HepG2 (cell line): ENCODE data around the gene SP6. TPM values are rescaled to one million over a fixed set of nuclear protein-coding genes. Genes with fewer than 3 reads are reported as not detected.

Experiments
- ATAC-seq: fragments of 200-7000 bp; cut with Tn5 transposase; 3 replicates; pipeline ENCODE4 v1.9.1; 2020; ENCODE audit warnings: mild to moderate bottlenecking, moderate library complexity
- BruUV-seq: library from RNA; stranded (reverse); fragments of 400-500 nt; replicated peaks from 2 replicates; lab custom pipeline; 2021; lab: Mats Ljungman, UMichigan
- CTCF ChIA-PET: fragments of 300-600 bp; formaldehyde crosslinking; extraction: SDS; loops from one replicate; lab custom pipeline; 2021; ENCODE audit warnings: low total read pairs, inconsistent platforms, low intra/inter-chr PET ratio; lab: Yijun Ruan, JAX
- POLR2A ChIA-PET: fragments of 350-600 bp; sonication (Branson Sonifier 250); formaldehyde crosslinking; loops from one replicate; lab custom pipeline; 2020; ENCODE audit warnings: antibody characterized with exemption, inconsistent platforms; lab: Yijun Ruan, JAX
- DNase-seq: peaks from one replicate; pipeline ENCODE4 v3.0.0-alpha.2; 2015; ENCODE audit warnings: low spot score
- FAIRE-seq: peaks from 3 replicates; lab custom pipeline; 2011; peaks lifted over from hg19 to GRCh38; lab: Jason Lieb, UNC
- H2AFZ ChIP-seq: one replicate; pipeline ENCODE4 v1.6.1; 2011; ENCODE audit warnings: low read length, inconsistent platforms
- H3K27ac ChIP-seq: fragments of 300-600 bp; 3 replicates; pipeline ENCODE4 v1.8.0; 2011; ENCODE audit warnings: mixed run types, mild to moderate bottlenecking, mixed read lengths, low read length, inconsistent platforms; ENCODE audit not compliant: insufficient read depth; ENCODE audit errors: extremely low read length
- H3K27me3 ChIP-seq, 2 experiments: fragments of 200-600 bp in 1 of 2; 2 replicates in 1 of 2; 3 replicates in 1 of 2; pipeline versions ENCODE4 v1.6.0 to v1.8.0; 2011; ENCODE audit warnings: low read length in 2 of 2, mild to moderate bottlenecking in 2 of 2, moderate library complexity in 2 of 2, inconsistent platforms in 1 of 2; ENCODE audit not compliant: insufficient read depth in 2 of 2, control insufficient read depth in 1 of 2
- H3K36me3 ChIP-seq, 2 experiments: fragments of 200-600 bp in 1 of 2; replicated peaks in 1 of 2; 2 replicates in 1 of 2; 3 replicates in 1 of 2; pipeline versions ENCODE4 v1.5.1 to v1.8.0; 2011; ENCODE audit warnings: low read length in 2 of 2, inconsistent platforms in 1 of 2; ENCODE audit not compliant: insufficient read depth in 2 of 2, control insufficient read depth in 1 of 2
- H3K4me1 ChIP-seq: 2 replicates; pipeline ENCODE4 v1.5.1; 2012; ENCODE audit warnings: low read length, inconsistent platforms; ENCODE audit not compliant: insufficient read depth
- H3K4me2 ChIP-seq: 2 replicates; pipeline ENCODE4 v1.6.0; 2011; ENCODE audit warnings: low read depth, low read length, inconsistent platforms
- H3K4me3 ChIP-seq, 3 experiments: fragments of 200-600 bp in 1 of 3; sonication (generic), shearing (Covaris generic) in 1 of 3; replicated peaks in 1 of 3; 2 replicates each; pipeline ENCODE4 v1.5.1; 2011 to 2016; ENCODE audit warnings: low read length in 3 of 3, inconsistent platforms in 2 of 3, low read depth in 2 of 3, mild to moderate bottlenecking in 2 of 3, control low read depth in 1 of 3, mixed read lengths in 1 of 3; ENCODE audit not compliant: insufficient read depth in 1 of 3
- H3K79me2 ChIP-seq: one replicate; pipeline ENCODE4 v1.6.1; 2011; ENCODE audit warnings: low read length, inconsistent platforms; ENCODE audit not compliant: insufficient read depth
- H3K9ac ChIP-seq: 2 replicates; pipeline ENCODE4 v1.6.0; 2011; ENCODE audit warnings: mild to moderate bottlenecking, low read depth, low read length, inconsistent platforms; ENCODE audit not compliant: insufficient read depth
- H3K9me3 ChIP-seq: 2 replicates; pipeline ENCODE4 v1.5.1; 2012; ENCODE audit warnings: mild to moderate bottlenecking, low read length
- H4K20me1 ChIP-seq: 2 replicates; pipeline ENCODE4 v1.6.0; 2011; ENCODE audit warnings: inconsistent platforms, mild to moderate bottlenecking, low read length, moderate library complexity; ENCODE audit not compliant: insufficient read depth
- ARNT ChIP-seq: fragments of 450-650 bp; IDR thresholded peaks from 2 replicates; pipeline ENCODE4 v1.6.1; 2017
- HIVEP1 ChIP-seq: sonication (generic); formaldehyde crosslinking; IDR thresholded peaks from 2 replicates; pipeline ENCODE4 v1.4.0; 2020; ENCODE audit warnings: mild to moderate bottlenecking, missing genetic modification reagents
- HNRNPH1 ChIP-seq: fragments of 200-400 bp; formaldehyde crosslinking; optimal IDR thresholded peaks from 2 replicates; pipeline ENCODE3; 2017; ENCODE audit warnings: mild to moderate bottlenecking, low read depth, low read length
- NFE2L1 ChIP-seq: sonication (generic); formaldehyde crosslinking; IDR thresholded peaks from 2 replicates; pipeline ENCODE4 v1.4.0; 2020; ENCODE audit warnings: missing genetic modification reagents, mild to moderate bottlenecking, borderline replicate concordance
- ZFP37 ChIP-seq: sonication (generic); formaldehyde crosslinking; IDR thresholded peaks from 2 replicates; pipeline ENCODE4 v1.4.0; 2020; ENCODE audit warnings: missing genetic modification reagents, borderline replicate concordance
- ZNF337 ChIP-seq: sonication (generic); formaldehyde crosslinking; IDR thresholded peaks from 2 replicates; pipeline ENCODE4 v1.5.1; 2020; ENCODE audit warnings: missing genetic modification reagents, low read depth, mild to moderate bottlenecking, borderline replicate concordance
- ZNF562 ChIP-seq: sonication (generic); formaldehyde crosslinking; IDR thresholded peaks from 2 replicates; pipeline ENCODE4 v1.8.0; 2022; ENCODE audit warnings: missing genetic modification reagents, borderline replicate concordance
- ZNF580 ChIP-seq: IDR thresholded peaks from 2 replicates; pipeline ENCODE4 v1.6.1; 2016; ENCODE audit warnings: low read depth, borderline replicate concordance
- ZNF670 ChIP-seq: sonication (generic); formaldehyde crosslinking; IDR thresholded peaks from 2 replicates; pipeline ENCODE4 v1.8.0; 2022; ENCODE audit warnings: mild to moderate bottlenecking, missing genetic modification reagents, borderline replicate concordance
- ZNF775 ChIP-seq: sonication (generic); formaldehyde crosslinking; IDR thresholded peaks from 2 replicates; pipeline ENCODE4 v1.4.0; 2020; ENCODE audit warnings: missing genetic modification reagents, mild to moderate bottlenecking, moderate library complexity, borderline replicate concordance
- ZNF792 ChIP-seq: IDR thresholded peaks from 2 replicates; pipeline ENCODE4 v1.6.1; 2016
- ZNF878 ChIP-seq: sonication (generic); formaldehyde crosslinking; IDR thresholded peaks from 2 replicates; pipeline ENCODE4 v1.8.1; 2023; ENCODE audit warnings: mild to moderate bottlenecking, missing genetic modification reagents, moderate library complexity
- WGBS: methylation state at CpG from one replicate; pipeline ENCODE4 v1.1.6; 2017; ENCODE audit warnings: low lambda C conversion rate; 5-methylcytosine and 5-hydroxymethylcytosine counted together
- in situ Hi-C: cut with HindIII; loops from 2 replicates; pipeline ENCODE4 v1.10.0; 2017; ENCODE audit warnings: low pct_unique_long_range_greater_than_20kb; ENCODE audit not compliant: extremely low pct_ligation_motif_present
- intact Hi-C: fragments of 100-400 bp; cut with micrococcal nuclease; formaldehyde crosslinking; loops from one replicate; pipeline ENCODE4 v1.10.0; 2022; ENCODE audit not compliant: unreplicated experiment
- polyA plus RNA-seq, 8 experiments: library from polyadenylated mRNA; depleted of rRNA in 3 of 8; stranded (reverse) in 7 of 8; unstranded in 1 of 8; fragments of >200 nt; fragmentation: Illumina TruSeq in 4 of 8; extraction: Trizol in 4 of 8; gene quantifications; 2 replicates each; pipeline versions ENCODE4 v1.2.1 to v1.2.3, GENCODE V29; 2011 to 2016; ENCODE audit warnings: low read depth in 4 of 8, missing spikeins in 1 of 8, mixed read lengths in 1 of 8; ENCODE audit not compliant: insufficient read depth in 1 of 8
- total RNA-seq, 5 experiments: library from RNA; depleted of rRNA; stranded (reverse); fragments of >200 nt; fragmentation: Illumina TruSeq; extraction: Trizol; gene quantifications; 2 replicates each; pipeline ENCODE4 v1.2.3, GENCODE V29; 2016; ENCODE audit warnings: low read depth in 1 of 5
- TF ChIP-seq, protein P1 (sequence below): sonication (generic); formaldehyde crosslinking; IDR thresholded peaks from 2 replicates; pipeline ENCODE4 v1.5.0; 2020; ENCODE audit warnings: missing genetic modification reagents
- TF ChIP-seq, protein P2 (sequence below): IDR thresholded peaks from 2 replicates; pipeline ENCODE4 v1.6.1; 2016; ENCODE audit warnings: mild to moderate bottlenecking
- TF ChIP-seq, protein P3 (sequence below): sonication (generic); formaldehyde crosslinking; IDR thresholded peaks from 2 replicates; pipeline ENCODE4 v1.4.0; 2020; ENCODE audit warnings: missing genetic modification reagents, borderline replicate concordance

The SP6 gene
- total and polyA plus RNA-seq, 2 of the 13 experiments (the other 11 are each of a cell fraction or from before 2014, with no cell fraction given) = 0.07 TPM

GRCh38 chr17:47872651-47873161 lies 21.7 kb upstream of the SP6 start:
- DNase-seq (no peak), FAIRE-seq (no peak), ATAC-seq (no peak)
- ChIA-PET POLR2A (interaction anchor here (0.7 kb wide), 1 partner anchor 69 kb away, joined by 3 read pairs; the partner anchor contains the start of gene PNPO), CTCF (no interaction called here)
- Histone ChIP-seq H3K9ac (no peak overlapping the region), H4K20me1 (no peaks in the 10 kb centered on the region), H3K79me2 (no peaks in the 10 kb centered on the region), H3K4me2 (no peak overlapping the region), H3K9me3 (no peaks in the 10 kb centered on the region), H3K27me3 (peaks cover 5 to 46% of the 10 kb centered on the region in 2 experiments), H3K4me1 (peaks cover 6% of the 10 kb centered on the region), H2AFZ (no peak overlapping the region), H3K27ac (no peak overlapping the region), H3K4me3 (no peak overlapping the region), H3K36me3 (no peaks in the 10 kb centered on the region)
- in situ Hi-C loops = no loop called here
- BruUV-seq = no TSS peak
- WGBS = 41% methylated on average over 14 of the region's 15 CpGs
- intact Hi-C loops = loop anchor here (5.0 kb wide), 1 partner anchor 650 kb away; no protein-coding TSS in a partner anchor
- TF ChIP-seq ZNF792 (no peak), ZNF580 (no peak), HIVEP1 (CRISPR knock-in tag) (no peak), ZNF878 (CRISPR knock-in tag) (no peak), ZNF337 (CRISPR knock-in tag) (no peak), ZFP37 (CRISPR knock-in tag) (no peak), ARNT (no peak), ZNF775 (CRISPR knock-in tag) (no peak), ZNF562 (CRISPR knock-in tag) (no peak), HNRNPH1 (no peak), NFE2L1 (CRISPR knock-in tag) (no peak), ZNF670 (CRISPR knock-in tag) (no peak)
- TF ChIP-seq, protein P1, sequence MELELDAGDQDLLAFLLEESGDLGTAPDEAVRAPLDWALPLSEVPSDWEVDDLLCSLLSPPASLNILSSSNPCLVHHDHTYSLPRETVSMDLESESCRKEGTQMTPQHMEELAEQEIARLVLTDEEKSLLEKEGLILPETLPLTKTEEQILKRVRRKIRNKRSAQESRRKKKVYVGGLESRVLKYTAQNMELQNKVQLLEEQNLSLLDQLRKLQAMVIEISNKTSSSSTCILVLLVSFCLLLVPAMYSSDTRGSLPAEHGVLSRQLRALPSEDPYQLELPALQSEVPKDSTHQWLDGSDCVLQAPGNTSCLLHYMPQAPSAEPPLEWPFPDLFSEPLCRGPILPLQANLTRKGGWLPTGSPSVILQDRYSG = no peak
- TF ChIP-seq, protein P2, sequence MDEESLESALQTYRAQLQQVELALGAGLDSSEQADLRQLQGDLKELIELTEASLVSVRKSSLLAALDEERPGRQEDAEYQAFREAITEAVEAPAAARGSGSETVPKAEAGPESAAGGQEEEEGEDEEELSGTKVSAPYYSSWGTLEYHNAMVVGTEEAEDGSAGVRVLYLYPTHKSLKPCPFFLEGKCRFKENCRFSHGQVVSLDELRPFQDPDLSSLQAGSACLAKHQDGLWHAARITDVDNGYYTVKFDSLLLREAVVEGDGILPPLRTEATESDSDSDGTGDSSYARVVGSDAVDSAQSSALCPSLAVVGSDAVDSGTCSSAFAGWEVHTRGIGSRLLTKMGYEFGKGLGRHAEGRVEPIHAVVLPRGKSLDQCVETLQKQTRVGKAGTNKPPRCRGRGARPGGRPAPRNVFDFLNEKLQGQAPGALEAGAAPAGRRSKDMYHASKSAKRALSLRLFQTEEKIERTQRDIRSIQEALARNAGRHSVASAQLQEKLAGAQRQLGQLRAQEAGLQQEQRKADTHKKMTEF (CRISPR knock-in tag) = no peak
- TF ChIP-seq, protein P3, sequence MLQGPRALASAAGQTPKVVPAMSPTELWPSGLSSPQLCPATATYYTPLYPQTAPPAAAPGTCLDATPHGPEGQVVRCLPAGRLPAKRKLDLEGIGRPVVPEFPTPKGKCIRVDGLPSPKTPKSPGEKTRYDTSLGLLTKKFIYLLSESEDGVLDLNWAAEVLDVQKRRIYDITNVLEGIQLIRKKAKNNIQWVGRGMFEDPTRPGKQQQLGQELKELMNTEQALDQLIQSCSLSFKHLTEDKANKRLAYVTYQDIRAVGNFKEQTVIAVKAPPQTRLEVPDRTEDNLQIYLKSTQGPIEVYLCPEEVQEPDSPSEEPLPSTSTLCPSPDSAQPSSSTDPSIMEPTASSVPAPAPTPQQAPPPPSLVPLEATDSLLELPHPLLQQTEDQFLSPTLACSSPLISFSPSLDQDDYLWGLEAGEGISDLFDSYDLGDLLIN (CRISPR knock-in tag) = no peak
